ENCODE measurements around the gene PKN3.

DNA sequence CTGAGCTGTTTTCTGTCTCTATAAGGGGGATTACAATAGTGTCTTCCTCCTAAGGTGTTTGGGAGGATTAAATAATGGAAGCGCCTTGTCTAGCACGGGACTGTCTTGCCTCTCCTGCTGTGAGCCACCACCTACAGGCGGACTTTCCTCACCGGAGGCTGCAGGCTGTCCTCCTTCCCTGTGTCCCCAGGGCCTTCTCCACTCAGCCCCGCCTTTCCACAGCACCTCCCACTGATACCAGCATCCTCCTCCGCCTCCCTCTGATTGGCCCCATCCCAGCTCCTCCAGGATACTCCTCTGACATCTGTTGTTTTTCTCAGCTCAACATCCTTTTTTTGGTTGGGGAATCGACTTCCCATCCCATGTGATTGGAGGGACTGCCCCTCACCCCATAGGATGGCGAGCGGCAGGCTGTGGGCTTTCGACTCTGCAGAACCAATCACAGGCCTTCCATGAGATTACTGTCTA, 22.5 kb downstream of the PKN3 start:
- TF ChIP-seq ZNF589 (CRISPR knock-in tag; IDR thresholded peaks at IDR 0.05; ENCODE audit: low read depth), result no peak
- TF ChIP-seq FOXA3 (CRISPR knock-in tag; conservative IDR thresholded peaks at IDR 0.05 in 1 of 2, IDR thresholded peaks at IDR 0.05 in 1 of 2), result no peak
- no peak for TF ChIP-seq BCL6 (CRISPR knock-in tag; IDR thresholded peaks at IDR 0.05)

All from K562 (cell line).